HEK293 (cell line): ENCODE results near the gene HMX3.

Source experiments
- CTCF ChIA-PET: fragments of 350-600 bp; formaldehyde crosslinking; extraction: SDS; loops from one replicate; lab custom pipeline; 2021; ENCODE audit warnings: antibody characterized with exemption; lab: Yijun Ruan, JAX
- POLR2A ChIA-PET: fragments of 300-600 bp; formaldehyde crosslinking; extraction: SDS; loops from one replicate; lab custom pipeline; 2020; ENCODE audit warnings: antibody characterized with exemption, inconsistent platforms; lab: Yijun Ruan, JAX
- H3K27ac ChIP-seq: fragments of 200-500 bp; sonication (Bioruptor generic); 2 replicates; pipeline ENCODE4 v1.5.1; 2014; ENCODE audit warnings: low read depth, low read length, control low read depth, inconsistent platforms; ENCODE audit errors: extremely low read depth
- H3K36me3 ChIP-seq, 2 experiments: fragments of 200-500 bp in 1 of 2; sonication (Bioruptor generic) in 1 of 2; 1 replicate in 1 of 2; 2 replicates in 1 of 2; pipeline ENCODE4 v1.5.1; 2014 to 2017; ENCODE audit warnings: inconsistent platforms in 2 of 2, low read length in 2 of 2; ENCODE audit not compliant: control insufficient read depth in 2 of 2, insufficient read depth in 1 of 2
- H3K4me1 ChIP-seq: fragments of 200-500 bp; sonication (Bioruptor generic); 2 replicates; pipeline ENCODE4 v1.5.1; 2014; ENCODE audit warnings: mild to moderate bottlenecking, low read length, inconsistent platforms; ENCODE audit not compliant: control insufficient read depth, insufficient read depth
- H3K4me3 ChIP-seq: 2 replicates; pipeline ENCODE4 v1.5.1; 2011; ENCODE audit warnings: low read depth, mild to moderate bottlenecking, control low read depth, low read length, moderate library complexity
- H3K9me3 ChIP-seq: fragments of 200-500 bp; sonication (Bioruptor generic); 2 replicates; pipeline ENCODE4 v1.5.1; 2014; ENCODE audit warnings: low read depth, low read length, inconsistent platforms; ENCODE audit not compliant: control insufficient read depth, insufficient read depth
- ATF2 ChIP-seq: fragments of 450-650 bp; formaldehyde crosslinking; IDR thresholded peaks from 2 replicates; pipeline ENCODE4 v1.5.1; 2016; ENCODE audit warnings: missing biosample characterization, missing genetic modification characterization, low read depth
- GFI1B ChIP-seq: fragments of 450-650 bp; formaldehyde crosslinking; IDR thresholded peaks from 2 replicates; pipeline ENCODE4 v1.5.1; 2016; ENCODE audit warnings: missing biosample characterization, missing genetic modification characterization
- OSR2 ChIP-seq: fragments of 450-650 bp; formaldehyde crosslinking; IDR thresholded peaks from 2 replicates; pipeline ENCODE4 v1.5.1; 2016; ENCODE audit warnings: missing biosample characterization, missing genetic modification characterization
- SP2 ChIP-seq: fragments of 450-650 bp; formaldehyde crosslinking; IDR thresholded peaks from 2 replicates; pipeline ENCODE4 v1.5.1; 2016; ENCODE audit warnings: missing biosample characterization, missing genetic modification characterization
- ZBTB49 ChIP-seq: fragments of 450-650 bp; formaldehyde crosslinking; IDR thresholded peaks from 2 replicates; pipeline ENCODE4 v1.5.1; 2016; ENCODE audit warnings: missing biosample characterization, missing genetic modification characterization, low read depth
- ZFHX2 ChIP-seq: fragments of 450-650 bp; formaldehyde crosslinking; conservative IDR thresholded peaks from 2 replicates; pipeline ENCODE4 v1.5.1; 2016; ENCODE audit warnings: missing biosample characterization, missing genetic modification characterization
- ZFP37 ChIP-seq: fragments of 450-650 bp; formaldehyde crosslinking; IDR thresholded peaks from 2 replicates; pipeline ENCODE4 v1.5.1; 2016; ENCODE audit warnings: missing biosample characterization, missing genetic modification characterization
- ZFP41 ChIP-seq: fragments of 450-650 bp; formaldehyde crosslinking; IDR thresholded peaks from 2 replicates; pipeline ENCODE4 v1.5.1; 2016; ENCODE audit warnings: missing biosample characterization, missing genetic modification characterization, borderline replicate concordance
- ZNF133 ChIP-seq: fragments of 450-650 bp; formaldehyde crosslinking; IDR thresholded peaks from 2 replicates; pipeline ENCODE4 v1.5.1; 2016; ENCODE audit warnings: missing biosample characterization, missing genetic modification characterization
- ZNF169 ChIP-seq: fragments of 450-650 bp; formaldehyde crosslinking; IDR thresholded peaks from 2 replicates; pipeline ENCODE4 v1.5.1; 2016; ENCODE audit warnings: missing biosample characterization, missing genetic modification characterization
- ZNF280C ChIP-seq: fragments of 450-650 bp; formaldehyde crosslinking; IDR thresholded peaks from 2 replicates; pipeline ENCODE4 v1.5.1; 2016; ENCODE audit warnings: missing biosample characterization, missing genetic modification characterization
- ZNF280D ChIP-seq: fragments of 450-650 bp; formaldehyde crosslinking; IDR thresholded peaks from 2 replicates; pipeline ENCODE4 v1.5.1; 2016; ENCODE audit warnings: missing biosample characterization, missing genetic modification characterization
- ZNF324 ChIP-seq: fragments of 450-650 bp; formaldehyde crosslinking; IDR thresholded peaks from 2 replicates; pipeline ENCODE4 v1.5.1; 2016; ENCODE audit warnings: missing biosample characterization, missing genetic modification characterization
- ZNF423 ChIP-seq: fragments of 450-650 bp; formaldehyde crosslinking; IDR thresholded peaks from 2 replicates; pipeline ENCODE4 v1.5.1; 2016; ENCODE audit warnings: missing biosample characterization, missing genetic modification characterization
- ZNF426 ChIP-seq: fragments of 450-650 bp; formaldehyde crosslinking; IDR thresholded peaks from 2 replicates; pipeline ENCODE4 v1.5.1; 2017; ENCODE audit warnings: missing biosample characterization, missing genetic modification characterization, mild to moderate bottlenecking, inconsistent platforms, moderate library complexity
- ZNF629 ChIP-seq: fragments of 450-650 bp; formaldehyde crosslinking; IDR thresholded peaks from 2 replicates; pipeline ENCODE4 v1.5.1; 2017; ENCODE audit warnings: missing biosample characterization, missing genetic modification characterization
- ZNF645 ChIP-seq: fragments of 450-650 bp; formaldehyde crosslinking; IDR thresholded peaks from 2 replicates; pipeline ENCODE4; 2016; ENCODE audit warnings: missing biosample characterization, missing genetic modification characterization
- ZSCAN23 ChIP-seq: fragments of 450-650 bp; formaldehyde crosslinking; IDR thresholded peaks from 2 replicates; pipeline ENCODE4 v1.5.1; 2016; ENCODE audit warnings: missing biosample characterization, missing genetic modification characterization
- TF ChIP-seq, protein P1 (sequence below): fragments of 450-650 bp; IDR thresholded peaks from 2 replicates; pipeline ENCODE4 v1.5.1; 2018; ENCODE audit warnings: missing biosample characterization, mild to moderate bottlenecking, missing genetic modification characterization

The HMX3 gene

DNA sequence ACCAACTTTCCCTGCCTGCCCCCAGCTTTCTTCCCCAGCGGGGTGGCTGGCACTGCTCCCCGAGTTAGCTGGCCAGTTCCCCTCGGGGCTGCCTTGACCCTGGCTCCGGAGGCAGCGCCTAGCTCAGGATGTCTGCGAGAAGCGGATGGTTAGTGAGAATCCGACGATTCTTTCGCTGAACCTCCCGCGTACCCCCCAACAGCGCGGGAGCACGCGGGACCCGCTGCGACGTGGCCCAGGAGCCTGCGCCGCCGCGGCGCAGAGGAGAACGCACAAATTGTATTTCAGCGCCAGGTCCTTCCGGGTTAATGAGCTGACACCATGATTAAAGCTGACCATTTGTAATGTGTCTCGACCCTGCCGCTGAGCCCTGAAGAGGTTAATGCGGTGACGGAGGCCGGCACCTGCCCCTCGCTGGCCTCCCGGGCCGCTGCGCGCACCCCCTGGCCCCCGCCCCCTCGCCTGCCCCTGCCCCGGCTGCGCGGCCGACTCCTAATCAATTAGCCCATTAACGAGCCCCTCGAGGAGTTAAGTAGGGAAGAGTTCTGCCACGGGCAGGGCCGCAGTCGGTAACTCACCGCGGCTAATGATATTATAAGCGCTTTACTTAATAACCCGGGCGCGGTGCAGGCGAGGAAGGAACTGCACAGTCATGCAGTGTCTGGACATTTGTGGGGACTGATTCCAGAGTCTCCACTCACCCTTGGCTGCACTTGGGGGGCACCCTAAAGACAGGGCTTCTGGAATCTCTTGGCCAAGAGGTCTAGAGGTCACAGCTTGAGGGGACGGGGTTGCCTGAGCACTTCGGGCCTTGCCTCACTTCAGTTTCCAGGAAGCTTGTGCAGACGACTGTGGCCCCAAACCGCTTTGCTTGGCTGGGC, 10.5 kb downstream of the HMX3 start:
- Histone ChIP-seq H3K4me1 (no peaks in the 10 kb centered on the region; the same call in 1 of the 2 replicates), H3K27ac (no peak overlapping the region), H3K4me3 (no peak overlapping the region), H3K9me3 (no peaks in the 10 kb centered on the region), H3K36me3 (no peaks in the 10 kb centered on the region)
- TF ChIP-seq ZNF280D (no peak), ZNF645 (tag by site-specific recombination) (no peak), SP2 (tag by site-specific recombination) (no peak), ZBTB49 (tag by site-specific recombination) (no peak), GFI1B (tag by site-specific recombination) (no peak), ZNF426 (tag by site-specific recombination) (no peak), ATF2 (tag by site-specific recombination) (no peak), ZNF133 (tag by site-specific recombination) (no peak), ZFHX2 (tag by site-specific recombination) (no peak), ZNF629 (no peak), ZNF169 (tag by site-specific recombination) (no peak), OSR2 (no peak), ZSCAN23 (no peak)
- ChIA-PET CTCF (no interaction called here), POLR2A (interaction anchor here (1.6 kb wide), 1 partner anchor 8 kb away, joined by 10 read pairs; the partner anchor contains the start of gene BUB3)

GRCh38 chr10:123146894-123147634, 11.3 kb downstream of the HMX3 start:
- no peak overlapping the region for H3K4me3 ChIP-seq
- no peak for TF ChIP-seq ZNF423
- TF ChIP-seq ZFP37 (tag by site-specific recombination): no peak
- TF ChIP-seq, protein P1, sequence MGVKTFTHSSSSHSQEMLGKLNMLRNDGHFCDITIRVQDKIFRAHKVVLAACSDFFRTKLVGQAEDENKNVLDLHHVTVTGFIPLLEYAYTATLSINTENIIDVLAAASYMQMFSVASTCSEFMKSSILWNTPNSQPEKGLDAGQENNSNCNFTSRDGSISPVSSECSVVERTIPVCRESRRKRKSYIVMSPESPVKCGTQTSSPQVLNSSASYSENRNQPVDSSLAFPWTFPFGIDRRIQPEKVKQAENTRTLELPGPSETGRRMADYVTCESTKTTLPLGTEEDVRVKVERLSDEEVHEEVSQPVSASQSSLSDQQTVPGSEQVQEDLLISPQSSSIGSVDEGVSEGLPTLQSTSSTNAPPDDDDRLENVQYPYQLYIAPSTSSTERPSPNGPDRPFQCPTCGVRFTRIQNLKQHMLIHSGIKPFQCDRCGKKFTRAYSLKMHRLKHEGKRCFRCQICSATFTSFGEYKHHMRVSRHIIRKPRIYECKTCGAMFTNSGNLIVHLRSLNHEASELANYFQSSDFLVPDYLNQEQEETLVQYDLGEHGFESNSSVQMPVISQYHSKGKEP (tag by site-specific recombination): no peak
- no peak for TF ChIP-seq ZFP41 (tag by site-specific recombination)
- no peak for TF ChIP-seq ZNF324
- no peak for TF ChIP-seq ZNF280C
- no peak for TF ChIP-seq ZFHX2 (tag by site-specific recombination)
- no peaks in the 10 kb centered on the region for H3K9me3 ChIP-seq
- CTCF ChIA-PET: no interaction called here
- H3K36me3 ChIP-seq: no peaks in the 10 kb centered on the region
- H3K4me1 ChIP-seq: no peaks in the 10 kb centered on the region; the same call in 1 of the 2 replicates
- POLR2A ChIA-PET: no interaction called here
- no peak overlapping the region for H3K27ac ChIP-seq
